ENCODE measurements around the gene PLEKHA4.
A peak's percentile ranks its signal among the peaks of the same experiment; 100 is the strongest.
"Not testable (repeated sequence)": the region's sequence is repeated elsewhere in the genome, so short reads cannot be mapped to it uniquely, and the experiment has no call there.

Gene PLEKHA4

DNA sequence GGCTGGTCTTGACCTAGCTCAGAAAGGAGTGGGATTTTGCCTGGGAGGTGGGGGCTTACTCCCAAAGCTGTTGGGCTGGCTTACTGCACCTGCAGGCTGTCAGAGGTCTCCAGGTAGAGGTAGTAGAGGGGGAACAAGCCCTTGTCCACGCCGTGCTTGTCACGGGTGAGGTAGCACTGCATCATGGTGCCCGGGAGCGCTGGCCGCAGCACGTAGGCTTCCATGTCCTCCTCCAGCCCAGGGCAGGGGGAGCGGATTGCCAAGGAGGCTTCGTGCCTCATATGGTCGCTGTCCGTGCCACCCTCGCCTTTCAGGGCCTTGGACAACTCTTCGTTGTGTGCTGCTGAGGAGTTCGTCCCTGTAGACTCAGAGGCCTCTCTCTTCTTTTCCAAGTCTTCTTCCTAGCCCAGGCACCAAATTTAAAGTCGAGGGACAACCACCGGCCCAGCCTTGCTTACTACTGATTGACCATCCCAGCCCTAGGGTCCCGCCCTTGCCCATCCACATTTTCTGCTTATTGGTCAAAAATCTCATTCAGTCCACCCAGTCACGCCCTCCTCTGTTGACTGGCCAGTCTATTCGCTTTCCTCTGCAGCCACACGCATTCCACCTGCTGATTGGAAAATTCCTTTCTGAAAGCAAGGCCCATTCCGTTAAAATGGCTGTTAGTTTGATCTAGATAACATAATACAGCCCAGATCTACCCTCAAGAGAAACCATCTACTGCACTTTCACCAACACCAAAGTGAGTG is 19.6 kb upstream of the PLEKHA4 start:
- no peak for DNase-seq

DNA sequence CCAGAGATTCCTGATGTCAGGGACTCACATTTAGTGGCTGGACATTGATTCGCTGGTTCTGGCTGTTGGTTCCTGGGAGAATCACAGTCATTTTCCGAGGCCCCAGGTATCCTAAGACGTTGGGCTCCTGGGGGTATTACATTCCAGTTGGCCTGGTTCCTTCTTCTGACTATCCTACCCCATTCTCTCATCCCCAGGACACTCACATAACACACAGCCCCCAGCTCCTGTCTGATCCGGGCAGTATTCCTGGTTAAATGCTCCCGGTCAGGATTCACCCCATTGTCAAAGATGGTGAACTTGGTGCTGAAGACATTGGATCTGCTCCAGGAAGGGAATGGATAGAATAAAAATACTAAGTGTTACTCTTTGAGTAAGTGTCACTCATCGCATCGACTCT is 15.3 kb upstream of the PLEKHA4 start:
- DNase-seq, result no peak

DNA sequence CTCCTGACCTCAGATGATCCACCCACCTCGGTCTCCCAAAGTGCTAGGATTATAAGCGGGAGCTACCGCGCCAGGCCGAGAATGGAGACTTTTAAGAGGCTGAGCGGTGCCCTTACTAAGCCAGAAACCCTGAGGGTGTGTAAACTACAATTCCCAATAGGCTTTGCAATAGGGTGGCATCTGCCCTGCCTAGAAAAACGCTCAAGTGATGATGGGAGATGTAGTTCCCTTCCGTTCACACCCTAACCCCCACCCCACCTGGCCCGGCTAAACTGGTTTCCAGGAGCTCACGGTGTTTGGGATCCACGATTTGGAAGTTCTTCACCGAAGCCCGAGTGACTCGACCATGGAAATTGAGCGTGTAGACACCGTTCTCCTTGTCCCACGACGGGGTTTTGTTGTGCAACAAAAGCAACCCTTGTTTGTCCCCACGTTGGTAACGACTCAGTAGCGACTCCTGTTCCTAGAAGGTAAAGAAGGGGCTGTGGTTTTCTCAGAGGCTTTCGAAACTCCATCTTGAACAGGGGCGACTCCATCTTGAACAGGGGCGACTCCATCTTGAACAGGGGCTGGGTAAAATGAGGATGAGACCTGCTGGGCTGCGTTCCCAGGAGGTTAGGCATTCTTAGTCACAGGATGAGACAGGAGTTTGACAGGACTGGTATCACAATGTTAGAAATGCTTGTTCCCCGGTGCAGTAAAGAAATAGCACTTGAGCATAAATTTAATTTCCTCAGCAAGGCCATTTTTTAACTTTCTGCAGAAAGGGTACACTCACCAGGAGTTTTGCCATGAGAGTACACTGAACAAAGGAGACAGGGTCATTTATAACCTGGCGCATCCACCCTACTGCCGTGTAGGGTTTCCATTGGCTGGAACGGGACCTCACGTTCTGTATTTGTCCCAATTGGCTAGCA is 13.6 kb upstream of the PLEKHA4 start:
- no peak for DNase-seq

DNA sequence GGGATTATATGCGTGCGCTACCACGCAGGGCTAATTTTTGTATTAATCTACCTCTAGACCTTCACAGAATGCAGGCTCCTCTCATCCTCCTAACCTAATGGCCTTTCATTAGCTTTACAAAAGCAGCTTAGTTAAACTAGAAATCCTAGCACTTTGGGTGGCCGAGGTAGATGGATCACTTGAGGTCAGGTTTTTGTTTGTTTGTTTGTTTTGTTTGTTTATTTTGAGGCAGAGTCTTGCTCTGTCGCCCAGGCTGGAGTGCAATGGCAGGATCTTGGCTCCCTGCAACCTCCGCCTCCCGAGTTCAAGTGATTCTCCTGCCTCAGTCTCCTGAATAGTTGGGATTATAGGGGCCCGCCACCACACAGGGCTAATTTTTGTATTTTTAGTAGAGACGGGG is 11.3 kb upstream of the PLEKHA4 start:
- not testable (repeated sequence) for DNase-seq

DNA sequence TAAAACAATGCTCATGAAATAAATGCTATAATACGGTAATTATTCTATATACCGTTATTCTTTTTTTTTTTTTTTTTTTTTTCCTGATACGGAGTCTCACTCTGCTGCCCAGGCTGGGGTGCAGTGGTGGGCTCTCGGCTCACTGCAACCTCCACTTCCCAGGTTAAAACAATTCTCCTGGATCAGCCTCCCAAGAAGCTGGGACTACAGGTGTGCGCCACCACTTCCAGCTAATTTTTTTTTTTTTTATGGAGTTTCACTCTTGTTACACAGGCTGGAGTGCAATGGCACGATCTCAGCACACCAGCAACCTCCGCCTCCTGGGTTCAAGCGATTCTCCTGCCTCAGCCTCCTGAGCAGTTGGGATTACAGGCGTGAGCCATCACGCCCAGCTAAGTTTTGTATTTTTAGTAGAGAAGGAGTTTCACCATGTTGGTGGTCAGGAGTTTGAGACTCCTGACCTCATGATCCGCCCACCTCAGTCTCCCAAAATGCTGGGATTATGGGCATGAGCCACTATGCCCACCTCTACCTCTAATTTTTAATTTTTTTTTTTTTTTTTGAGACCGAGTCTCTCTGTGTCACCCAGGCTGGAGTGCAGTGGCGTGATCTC is 10.7 kb upstream of the PLEKHA4 start:
- DNase-seq, result no peak

DNA sequence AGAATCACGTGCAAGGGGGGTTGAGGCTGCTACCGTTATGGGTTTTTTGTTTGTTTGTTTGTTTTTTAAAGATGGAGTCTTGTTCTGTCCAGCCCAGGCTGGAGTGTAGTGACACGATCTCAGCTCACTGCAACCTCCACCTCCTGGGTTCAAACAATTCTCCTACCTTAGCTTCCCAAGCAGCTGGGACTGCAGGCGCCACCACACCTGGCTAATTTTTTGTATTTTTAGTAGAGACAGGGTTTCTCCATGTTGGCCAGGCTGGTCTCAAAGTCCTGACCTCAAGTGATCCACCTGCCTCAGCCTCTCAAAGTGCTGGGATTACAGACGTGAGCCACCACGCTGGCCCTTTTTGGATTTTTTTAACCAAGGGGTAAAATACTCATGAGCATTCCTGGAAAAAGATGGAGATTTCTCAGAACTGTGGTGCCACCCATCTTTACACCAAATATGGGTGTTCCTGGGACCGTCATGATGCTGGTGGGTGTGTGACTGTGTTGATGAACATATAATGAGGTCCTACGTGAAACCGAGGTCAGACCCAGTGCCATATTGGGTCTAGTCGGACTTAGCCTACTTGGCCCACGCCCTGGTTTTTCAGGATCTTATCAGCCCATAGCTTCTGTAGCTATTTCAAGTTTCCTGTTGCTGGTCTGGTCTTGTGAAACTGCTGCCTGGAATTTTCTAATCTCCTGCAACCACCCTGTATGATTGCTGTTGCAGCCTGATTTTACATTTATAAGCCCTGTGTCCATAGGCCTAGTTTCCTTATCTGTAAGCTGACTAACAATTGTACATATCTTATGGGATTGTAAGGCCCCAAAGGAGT is 10.0 kb upstream of the PLEKHA4 start:
- no peak for DNase-seq

DNA sequence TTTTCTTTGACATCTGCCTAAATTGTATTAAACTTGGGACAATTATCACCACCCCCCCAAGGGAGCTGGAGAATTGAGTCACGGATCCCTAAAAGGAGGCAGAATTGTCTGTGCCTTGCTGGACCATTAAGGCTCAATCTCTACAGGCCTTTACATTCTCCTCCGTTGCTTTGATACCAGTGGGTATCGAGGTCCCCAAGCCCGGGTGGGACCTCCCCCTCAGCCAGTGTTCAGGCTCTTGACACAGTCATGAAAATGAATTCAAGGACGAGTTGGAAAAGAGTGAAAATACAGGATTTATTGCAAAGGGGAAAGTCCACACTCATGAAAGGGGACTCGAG is 9.4 kb upstream of the PLEKHA4 start:
- DNase-seq, result no peak

DNA sequence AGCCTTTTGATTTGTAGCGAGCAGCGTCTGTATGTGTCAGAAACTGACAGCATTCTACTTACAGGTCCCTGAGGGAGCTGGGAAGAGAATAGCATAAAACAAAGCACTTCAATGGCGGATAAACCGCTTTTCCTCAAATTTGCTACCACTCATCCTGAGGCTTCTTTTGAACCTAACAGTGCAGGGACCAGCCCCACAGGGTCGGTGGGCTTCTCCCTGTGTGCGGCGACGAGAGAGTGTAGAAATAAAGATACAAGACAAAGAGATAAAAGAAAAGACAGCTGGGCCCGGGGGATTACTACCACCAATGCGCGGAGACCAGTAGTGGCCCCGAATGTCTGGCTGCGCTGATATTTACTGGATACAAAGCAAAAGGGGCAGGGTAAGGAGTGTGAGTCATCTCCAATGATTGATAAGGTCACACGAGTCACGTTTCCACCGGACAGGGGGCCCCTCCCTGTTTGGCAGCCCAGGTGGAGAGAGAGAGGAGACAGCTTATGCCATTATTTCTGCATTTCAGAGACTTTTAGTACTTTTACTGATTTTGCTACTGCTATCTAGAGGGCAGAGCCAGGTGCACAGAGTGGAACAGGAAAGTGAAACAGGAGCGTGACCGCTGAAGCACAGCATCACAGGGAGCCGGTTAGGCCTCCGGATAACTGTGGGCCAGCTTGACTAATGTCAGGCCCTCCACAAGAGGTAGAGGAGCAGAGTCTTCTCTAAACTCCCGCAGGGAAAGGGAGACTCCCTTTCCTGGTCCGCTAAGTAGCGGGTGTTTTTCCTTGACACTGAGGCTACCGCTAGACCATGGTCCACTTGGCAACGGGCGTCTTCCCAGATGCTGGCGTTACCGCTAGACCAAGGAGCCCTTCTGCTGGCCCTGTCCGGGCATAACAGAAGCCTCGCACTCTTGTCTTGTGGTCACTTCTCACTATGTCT is 7.9 kb upstream of the PLEKHA4 start:
- DNase-seq, result not testable (repeated sequence)

DNA sequence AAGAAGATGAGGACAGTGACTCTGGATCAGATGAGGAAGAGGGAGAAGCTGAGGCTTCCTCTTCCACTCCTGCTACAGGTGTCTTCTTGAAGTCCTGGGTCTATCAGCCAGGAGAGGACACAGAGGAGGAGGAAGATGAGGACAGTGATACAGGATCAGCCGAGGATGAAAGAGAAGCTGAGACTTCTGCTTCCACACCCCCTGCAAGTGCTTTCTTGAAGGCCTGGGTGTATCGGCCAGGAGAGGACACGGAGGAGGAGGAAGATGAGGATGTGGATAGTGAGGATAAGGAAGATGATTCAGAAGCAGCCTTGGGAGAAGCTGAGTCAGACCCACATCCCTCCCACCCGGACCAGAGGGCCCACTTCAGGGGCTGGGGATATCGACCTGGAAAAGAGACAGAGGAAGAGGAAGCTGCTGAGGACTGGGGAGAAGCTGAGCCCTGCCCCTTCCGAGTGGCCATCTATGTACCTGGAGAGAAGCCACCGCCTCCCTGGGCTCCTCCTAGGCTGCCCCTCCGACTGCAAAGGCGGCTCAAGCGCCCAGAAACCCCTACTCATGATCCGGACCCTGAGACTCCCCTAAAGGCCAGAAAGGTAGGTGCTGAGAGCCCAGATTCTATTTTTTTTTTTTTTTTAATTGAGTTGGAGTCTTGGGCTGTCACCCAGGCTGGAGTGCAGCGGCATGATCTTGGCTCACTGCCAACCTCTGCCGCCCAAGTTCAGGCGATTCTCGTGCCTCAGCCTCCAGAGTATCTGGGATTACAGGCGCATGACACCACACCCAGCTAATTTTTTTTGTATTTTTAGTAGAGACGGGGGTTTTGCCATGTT is 6.1 kb upstream of the PLEKHA4 start:
- no peak for DNase-seq

DNA sequence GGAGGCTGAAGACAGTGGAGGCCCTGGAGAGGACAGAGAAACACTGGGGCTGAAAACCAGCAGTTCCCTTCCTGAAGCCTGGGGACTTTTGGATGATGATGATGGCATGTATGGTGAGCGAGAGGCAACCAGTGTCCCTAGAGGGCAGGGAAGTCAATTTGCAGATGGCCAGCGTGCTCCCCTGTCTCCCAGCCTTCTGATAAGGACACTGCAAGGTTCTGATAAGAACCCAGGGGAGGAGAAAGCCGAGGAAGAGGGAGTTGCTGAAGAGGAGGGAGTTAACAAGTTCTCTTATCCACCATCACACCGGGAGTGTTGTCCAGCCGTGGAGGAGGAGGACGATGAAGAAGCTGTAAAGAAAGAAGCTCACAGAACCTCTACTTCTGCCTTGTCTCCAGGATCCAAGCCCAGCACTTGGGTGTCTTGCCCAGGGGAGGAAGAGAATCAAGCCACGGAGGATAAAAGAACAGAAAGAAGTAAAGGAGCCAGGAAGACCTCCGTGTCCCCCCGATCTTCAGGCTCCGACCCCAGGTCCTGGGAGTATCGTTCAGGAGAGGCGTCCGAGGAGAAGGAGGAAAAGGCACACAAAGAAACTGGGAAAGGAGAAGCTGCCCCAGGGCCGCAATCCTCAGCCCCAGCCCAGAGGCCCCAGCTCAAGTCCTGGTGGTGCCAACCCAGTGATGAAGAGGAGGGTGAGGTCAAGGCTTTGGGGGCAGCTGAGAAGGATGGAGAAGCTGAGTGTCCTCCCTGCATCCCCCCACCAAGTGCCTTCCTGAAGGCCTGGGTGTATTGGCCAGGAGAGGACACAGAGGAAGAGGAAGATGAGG is 5.3 kb upstream of the PLEKHA4 start:
- DNase-seq, result no peak

DNA sequence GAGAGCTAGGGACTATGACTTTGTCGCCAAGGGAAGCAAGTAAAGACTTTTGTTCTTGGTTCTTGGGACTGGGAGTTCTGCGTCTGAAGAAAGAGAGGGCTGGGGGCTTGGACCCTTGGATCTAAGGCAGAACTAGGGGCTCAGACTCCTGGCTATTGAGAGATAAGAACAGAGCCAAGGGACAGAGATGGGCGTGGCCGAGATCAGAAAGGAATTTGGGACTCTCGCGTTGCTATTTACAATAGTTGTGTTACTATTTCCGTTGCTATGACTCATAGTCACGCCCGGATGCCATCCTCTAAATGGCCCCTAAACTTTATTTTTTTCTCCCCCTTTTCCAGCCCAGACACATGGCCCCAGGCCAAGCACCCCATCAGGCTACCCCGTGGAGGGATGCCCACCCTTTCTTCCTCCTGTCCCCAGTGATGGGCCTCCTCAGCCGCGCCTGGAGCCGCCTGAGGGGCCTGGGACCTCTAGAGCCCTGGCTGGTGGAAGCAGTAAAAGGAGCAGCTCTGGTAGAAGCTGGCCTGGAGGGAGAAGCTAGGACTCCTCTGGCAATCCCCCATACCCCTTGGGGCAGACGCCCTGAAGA is 4.6 kb upstream of the PLEKHA4 start:
- peak; percentile 66 for DNase-seq

DNA sequence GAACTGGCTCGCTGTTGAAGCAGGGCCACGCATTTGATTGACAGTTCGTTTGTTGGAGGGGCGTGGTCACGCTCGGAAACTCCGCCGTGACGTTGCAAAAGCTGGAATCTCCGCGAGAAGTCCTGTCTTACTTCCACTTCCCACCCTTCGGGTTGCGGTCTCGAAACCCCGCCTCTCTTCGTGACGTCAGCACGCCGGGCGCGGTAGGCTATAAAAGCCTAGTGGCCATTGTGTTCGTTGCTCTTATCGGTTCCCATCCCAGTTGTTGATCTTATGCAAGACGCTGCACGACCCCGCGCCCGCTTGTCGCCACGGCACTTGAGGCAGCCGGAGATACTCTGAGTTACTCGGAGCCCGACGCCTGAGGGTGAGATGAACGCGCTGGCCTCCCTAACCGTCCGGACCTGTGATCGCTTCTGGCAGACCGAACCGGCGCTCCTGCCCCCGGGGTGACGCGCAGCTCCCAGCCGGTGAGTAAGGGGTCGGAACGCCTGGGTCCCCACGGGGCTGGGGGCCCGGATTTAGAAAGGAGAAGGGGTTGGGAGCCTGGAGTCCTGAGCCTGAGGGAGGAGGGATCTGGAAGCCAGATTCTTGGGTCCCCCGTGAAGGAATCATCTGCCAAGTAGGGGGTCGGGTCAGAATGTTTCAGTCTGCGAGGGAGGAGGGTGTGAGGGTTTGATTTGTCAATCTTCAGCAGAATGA is 3.9 kb upstream of the PLEKHA4 start, which contains the start of gene PPP1R15A:
TSS of gene PPP1R15A (plus strand) at position 240 of the 702 bp plus-strand sequence. CDS start 813 bp downstream, outside the sequence.
- peak; percentile 71 for DNase-seq

DNA sequence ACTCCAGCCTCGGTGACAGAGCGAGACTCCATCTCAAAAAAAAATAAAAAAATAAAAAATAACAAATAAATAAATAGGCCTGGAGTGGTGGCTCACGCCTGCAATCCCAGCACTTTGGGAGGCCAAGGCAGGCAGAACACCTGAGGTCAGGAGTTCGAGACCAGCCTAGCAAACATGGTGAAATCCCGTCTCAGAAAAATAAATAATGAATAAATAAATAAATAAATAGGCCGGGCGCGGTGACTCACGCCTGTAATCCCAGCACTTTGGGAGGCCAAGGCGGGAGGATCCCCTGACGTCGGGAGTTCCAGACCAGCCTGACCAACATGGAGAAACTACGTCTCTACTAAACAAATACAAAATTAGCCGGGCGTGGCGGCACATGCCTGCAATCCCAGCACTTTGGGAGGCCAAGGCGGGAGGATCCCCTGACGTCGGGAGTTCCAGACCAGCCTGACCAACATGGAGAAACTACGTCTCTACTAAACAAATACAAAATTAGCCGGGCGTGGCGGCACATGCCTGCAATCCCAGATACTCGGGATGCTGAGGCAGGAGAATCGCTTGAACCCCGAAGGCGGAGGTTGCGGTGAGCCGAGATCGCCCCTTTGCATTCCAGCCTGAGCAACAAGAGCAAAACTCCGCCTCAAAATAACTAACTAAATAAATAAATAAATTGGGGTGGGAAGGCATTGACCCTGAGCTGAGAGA is 3.2 kb upstream of the PLEKHA4 start:
- not testable (repeated sequence) for DNase-seq

DNA sequence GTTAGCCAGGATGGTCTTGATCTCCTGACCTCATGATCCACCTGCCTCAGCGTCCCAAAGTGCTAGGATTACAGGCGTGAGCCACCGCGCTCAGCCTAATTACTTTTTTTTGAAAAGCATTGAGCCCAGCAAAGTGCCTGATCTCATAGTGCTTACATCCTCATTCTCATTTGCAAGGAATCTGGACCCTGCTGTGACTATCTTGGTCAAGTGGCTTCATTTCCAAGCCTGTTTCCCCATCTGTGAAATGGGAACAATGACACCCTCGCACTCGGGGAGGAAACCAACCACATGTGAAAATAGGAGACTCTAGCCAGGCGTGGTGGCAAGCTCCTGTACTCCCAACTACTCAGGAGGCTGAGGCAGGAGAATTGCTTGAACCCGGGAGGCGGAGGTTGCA is 1.6 kb upstream of the PLEKHA4 start:
- DNase-seq, result no peak

DNA sequence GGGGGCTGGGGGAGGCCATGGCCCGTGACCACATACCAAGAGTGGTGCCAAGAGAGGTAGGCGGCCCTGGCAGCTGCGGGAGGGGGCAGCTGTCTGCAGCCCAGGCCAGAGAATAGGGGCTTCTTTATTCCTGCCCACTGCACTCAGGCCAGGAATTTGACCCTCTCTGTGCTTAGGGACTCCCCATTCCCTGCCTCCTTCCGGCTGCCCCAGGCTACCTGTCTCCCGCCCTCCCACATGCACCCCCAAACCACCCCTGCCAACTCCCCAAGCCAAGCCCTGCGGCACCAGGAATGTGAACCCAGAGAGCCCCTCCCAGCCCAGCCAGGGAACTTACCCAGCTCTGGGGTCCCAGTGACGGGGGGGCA is 687 bp downstream of the PLEKHA4 start:
- DNase-seq, result no peak

DNA sequence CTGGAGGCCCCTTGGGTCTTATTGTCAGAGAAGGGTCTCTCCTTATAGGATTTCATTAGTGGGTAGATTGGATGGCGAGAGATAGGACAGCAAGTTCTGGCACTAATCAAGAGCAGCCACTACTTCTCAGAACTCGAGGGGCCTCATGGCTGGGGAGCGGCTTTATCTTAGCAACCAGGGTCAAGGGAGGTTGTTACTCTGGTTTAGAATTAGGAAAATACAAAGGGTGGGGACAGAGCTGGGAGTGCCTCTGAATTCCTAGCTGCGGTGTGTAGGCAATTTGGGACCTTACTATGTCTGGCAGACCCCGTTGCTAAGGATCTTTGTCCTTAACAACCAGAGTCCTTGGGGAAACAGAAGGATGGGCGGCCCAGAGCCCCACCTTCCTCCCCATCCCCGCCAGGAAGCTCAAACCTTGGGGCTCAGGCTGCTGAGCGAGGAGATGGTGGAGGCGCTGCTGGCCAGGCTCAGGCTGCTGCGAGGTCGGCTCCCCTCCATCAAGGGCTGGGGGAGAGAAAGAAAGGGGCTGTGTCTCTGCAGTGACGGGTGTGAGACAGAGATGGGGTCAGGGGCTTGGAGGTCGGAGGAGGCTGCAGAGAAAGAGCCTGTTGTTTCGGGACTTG is 1.2 kb downstream of the PLEKHA4 start:
- DNase-seq, result no peak

DNA sequence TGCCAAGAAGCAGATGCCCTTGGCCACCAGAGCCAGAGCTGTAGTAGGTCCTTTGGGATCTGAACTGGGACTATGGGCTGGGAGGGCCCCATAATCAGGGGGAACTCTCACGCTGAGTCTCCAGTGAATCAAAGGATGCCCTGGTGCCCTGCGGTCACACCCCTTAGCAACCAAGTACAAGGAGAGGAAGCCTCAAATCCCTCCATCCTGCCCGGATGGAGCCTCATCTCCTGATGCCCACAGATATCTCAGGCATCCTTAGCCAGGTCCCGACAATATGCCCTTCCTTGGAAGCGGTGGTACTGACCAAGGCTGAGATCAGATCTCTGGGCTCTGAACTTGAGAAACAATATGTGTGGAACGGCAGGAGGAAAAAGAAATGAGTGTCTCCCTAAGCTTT is 1.7 kb downstream of the PLEKHA4 start:
- no peak for DNase-seq

DNA sequence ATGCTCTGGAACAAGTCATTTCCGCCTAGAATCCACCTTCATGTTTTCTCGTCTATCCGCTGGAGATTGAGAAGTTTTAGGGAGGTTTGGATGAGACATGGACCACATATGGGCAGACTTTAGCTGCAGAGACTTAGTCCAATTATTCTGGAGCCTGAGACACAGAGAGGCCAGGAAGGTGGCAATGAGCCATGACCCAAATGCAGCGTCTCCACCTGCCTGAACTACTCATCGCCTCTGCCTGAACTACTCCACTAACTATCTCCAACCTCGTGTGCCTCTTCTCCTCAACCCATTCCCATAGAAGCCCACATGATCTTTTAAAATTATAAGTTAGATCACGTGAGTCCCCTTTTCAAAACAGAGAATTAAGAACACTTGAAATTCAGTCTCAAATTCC is 5.6 kb downstream of the PLEKHA4 start:
- no peak for DNase-seq

Data from 8988T (cell line).